HG03457 (cell line): ENCODE data around the gene PRM1.
"Not testable (repeated sequence)": the region's sequence is repeated elsewhere in the genome, so short reads cannot be mapped to it uniquely, and the experiment has no call there.

Source experiments
- ATAC-seq: cut with Tn5 transposase; IDR thresholded peaks from one replicate; pipeline ENCODE4 v1.9.1; 2021; ENCODE audit warnings: moderate number of reproducible peaks; ENCODE audit not compliant: unreplicated experiment

Gene PRM1

GRCh38 chr16:11314309-11314894 lies 33.3 kb upstream of the PRM1 start:
- no peak for ATAC-seq

GRCh38 chr16:11313493-11314308 lies 32.6 kb upstream of the PRM1 start:
- no peak for ATAC-seq

- ATAC-seq, result no peak
Observed at GRCh38 chr16:11312718-11313492, 31.8 kb upstream of the PRM1 start.

GRCh38 chr16:11310997-11311561 lies 29.9 kb upstream of the PRM1 start:
- peak; percentile 31 for ATAC-seq

- no peak for ATAC-seq
Observed at GRCh38 chr16:11310634-11310977, 29.5 kb upstream of the PRM1 start.

GRCh38 chr16:11309895-11310633 lies 28.9 kb upstream of the PRM1 start:
- no peak for ATAC-seq

- no peak for ATAC-seq
Observed at GRCh38 chr16:11308493-11309283, 27.6 kb upstream of the PRM1 start.

GRCh38 chr16:11307639-11308492 lies 26.7 kb upstream of the PRM1 start:
- no peak for ATAC-seq

- no peak for ATAC-seq
Observed at GRCh38 chr16:11306997-11307638, 26.0 kb upstream of the PRM1 start.

GRCh38 chr16:11306381-11306780 lies 25.3 kb upstream of the PRM1 start:
- no peak for ATAC-seq

- ATAC-seq, result no peak
Observed at GRCh38 chr16:11303405-11304138, 22.4 kb upstream of the PRM1 start.

- no peak for ATAC-seq
Observed at GRCh38 chr16:11302977-11303376, 21.8 kb upstream of the PRM1 start.

- no peak for ATAC-seq
Observed at GRCh38 chr16:11301645-11302501, 20.7 kb upstream of the PRM1 start.

- ATAC-seq, result no peak
Observed at GRCh38 chr16:11300560-11300892, 19.4 kb upstream of the PRM1 start.

- ATAC-seq, result no peak
Observed at GRCh38 chr16:11299865-11300559, 18.9 kb upstream of the PRM1 start.

GRCh38 chr16:11298950-11299547 lies 17.9 kb upstream of the PRM1 start:
- ATAC-seq, result not testable (repeated sequence)
